Prostate gland (tissue), 2 donors: Measurements from ENCODE around the gene CYSRT1. TPM values are rescaled to one million over a fixed set of nuclear protein-coding genes. Genes with fewer than 3 reads are reported as not detected.

ENCODE experiments used
- DNase-seq: peaks from one replicate; pipeline ENCODE4 v3.0.0-alpha.2; 2019; ENCODE audit warnings: low spot score
- H3K27ac ChIP-seq, 2 donors: fragments of 200-600 bp; sonication (generic); 2 replicates each; pipeline ENCODE4 v1.5.1; 2017 to 2019
- H3K27me3 ChIP-seq: fragments of 200-600 bp; sonication (generic); replicated peaks from 2 replicates; pipeline ENCODE4 v1.5.1; 2019; ENCODE audit not compliant: insufficient read depth
- H3K36me3 ChIP-seq, 2 donors: fragments of 200-600 bp; sonication (generic); 1 replicate in 1 of 2; 2 replicates in 1 of 2; pipeline versions ENCODE4 v1.5.1 to v1.8.1; 2017 to 2019
- H3K4me1 ChIP-seq: fragments of 200-600 bp; sonication (generic); replicated peaks from 2 replicates; pipeline ENCODE4 v1.5.1; 2019
- H3K4me3 ChIP-seq, 2 donors: fragments of 200-600 bp; sonication (generic); 2 replicates each; pipeline ENCODE4 v1.5.1; 2017 to 2019
- H3K9me3 ChIP-seq: fragments of 200-600 bp; sonication (generic); 2 replicates; pipeline ENCODE4 v1.5.1; 2017
- CTCF ChIP-seq, 4 experiments: fragments of 200-600 bp in 2 of 4; fragments of 450-650 bp in 2 of 4; sonication (generic) in 2 of 4; IDR thresholded peaks; 1 replicate in 3 of 4; 2 replicates in 1 of 4; pipeline ENCODE4 v1.5.1; 2016 to 2019; ENCODE audit warnings: antibody characterized with exemption in 4 of 4, mild to moderate bottlenecking in 2 of 4, moderate library complexity in 2 of 4
- POLR2A ChIP-seq: fragments of 450-650 bp; IDR thresholded peaks from one replicate; pipeline ENCODE4 v1.6.1; 2016; ENCODE audit warnings: antibody characterized with exemption, mild to moderate bottlenecking
- POLR2AphosphoS5 ChIP-seq: sonication (generic); formaldehyde crosslinking; IDR thresholded peaks from one replicate; pipeline ENCODE4 v1.6.1; 2017; ENCODE audit warnings: antibody characterized with exemption
- WGBS: methylation state at CpG from one replicate; pipeline ENCODE4 v1.1.5; 2018; 5-methylcytosine and 5-hydroxymethylcytosine counted together
- intact Hi-C: fragments of 100-400 bp; cut with DNase I; formaldehyde crosslinking; loops from one replicate; pipeline ENCODE4 v1.14.2; 2022
- total RNA-seq, 2 donors: library from RNA; depleted of rRNA; stranded (reverse); fragments of >200 nt; gene quantifications; one replicate each; pipeline ENCODE4 v1.1.0, GENCODE V29; 2016

The CYSRT1 gene
- total RNA-seq, 2 donors from 2014 or later: 2.7 to 4.9 TPM

- no peak for DNase-seq
- Histone ChIP-seq H3K4me1 (no peaks in the 10 kb centered on the region), H3K4me3 (no peak overlapping the region), H3K36me3 (no peaks in the 10 kb centered on the region), H3K9me3 (no peaks in the 10 kb centered on the region), H3K27ac (no peak overlapping the region), H3K27me3 (no peaks in the 10 kb centered on the region)
- intact Hi-C loops: no loop called here
- 85% methylated on average over 21 of the region's 21 CpGs for WGBS
- TF ChIP-seq CTCF (IDR thresholded peaks at IDR 0.05) (no peak), POLR2A (no peak), POLR2AphosphoS5 (no peak)
These were observed 12.5 kb upstream of the CYSRT1 start for GRCh38 chr9:137212520-137212919.

- intact Hi-C loops: no loop called here
- 89% methylated on average over 46 of the region's 49 CpGs for WGBS
- Histone ChIP-seq H3K9me3 (no peaks in the 10 kb centered on the region), H3K27ac (no peak overlapping the region), H3K4me1 (peaks cover 5% of the 10 kb centered on the region), H3K27me3 (no peaks in the 10 kb centered on the region), H3K4me3 (no peak overlapping the region), H3K36me3 (no peaks in the 10 kb centered on the region)
- TF ChIP-seq POLR2A: no peak
- no peak for TF ChIP-seq CTCF (IDR thresholded peaks at IDR 0.05)
- TF ChIP-seq POLR2AphosphoS5: no peak
- DNase-seq: no peak
These were observed 11.6 kb upstream of the CYSRT1 start for GRCh38 chr9:137213160-137214060.

- H3K4me3 ChIP-seq: no peak overlapping the region
- TF ChIP-seq CTCF (IDR thresholded peaks at IDR 0.05) (no peak), POLR2AphosphoS5 (no peak), POLR2A (no peak)
- DNase-seq: no peak
- intact Hi-C loops: no loop called here
- peaks cover 5% of the 10 kb centered on the region for H3K4me1 ChIP-seq
- 96% methylated on average over 19 of the region's 19 CpGs for WGBS
- no peaks in the 10 kb centered on the region for H3K27me3 ChIP-seq
- H3K36me3 ChIP-seq: no peaks in the 10 kb centered on the region
- H3K27ac ChIP-seq: no peak overlapping the region
- no peaks in the 10 kb centered on the region for H3K9me3 ChIP-seq
These were observed 10.4 kb upstream of the CYSRT1 start for GRCh38 chr9:137214620-137215019.

- WGBS: 93% methylated on average over 22 of the region's 22 CpGs
- no peak for TF ChIP-seq POLR2AphosphoS5
- no peak for TF ChIP-seq CTCF (IDR thresholded peaks at IDR 0.05)
- no peak for TF ChIP-seq POLR2A
- Histone ChIP-seq H3K4me3 (no peak overlapping the region), H3K27me3 (no peaks in the 10 kb centered on the region), H3K36me3 (no peaks in the 10 kb centered on the region), H3K27ac (no peak overlapping the region), H3K4me1 (peaks cover 5% of the 10 kb centered on the region), H3K9me3 (no peaks in the 10 kb centered on the region)
- no peak for DNase-seq
- intact Hi-C loops: no loop called here
These were observed 9.6 kb upstream of the CYSRT1 start for GRCh38 chr9:137215196-137215986.
